Measurements from ENCODE around the gene C1RL. TPM values are rescaled to one million over a fixed set of nuclear protein-coding genes. Genes with fewer than 3 reads are reported as not detected.

C1RL gene
- total RNA-seq, 4 donors from 2014 or later, result 39.2 to 153 (median 59.5) TPM

DNA sequence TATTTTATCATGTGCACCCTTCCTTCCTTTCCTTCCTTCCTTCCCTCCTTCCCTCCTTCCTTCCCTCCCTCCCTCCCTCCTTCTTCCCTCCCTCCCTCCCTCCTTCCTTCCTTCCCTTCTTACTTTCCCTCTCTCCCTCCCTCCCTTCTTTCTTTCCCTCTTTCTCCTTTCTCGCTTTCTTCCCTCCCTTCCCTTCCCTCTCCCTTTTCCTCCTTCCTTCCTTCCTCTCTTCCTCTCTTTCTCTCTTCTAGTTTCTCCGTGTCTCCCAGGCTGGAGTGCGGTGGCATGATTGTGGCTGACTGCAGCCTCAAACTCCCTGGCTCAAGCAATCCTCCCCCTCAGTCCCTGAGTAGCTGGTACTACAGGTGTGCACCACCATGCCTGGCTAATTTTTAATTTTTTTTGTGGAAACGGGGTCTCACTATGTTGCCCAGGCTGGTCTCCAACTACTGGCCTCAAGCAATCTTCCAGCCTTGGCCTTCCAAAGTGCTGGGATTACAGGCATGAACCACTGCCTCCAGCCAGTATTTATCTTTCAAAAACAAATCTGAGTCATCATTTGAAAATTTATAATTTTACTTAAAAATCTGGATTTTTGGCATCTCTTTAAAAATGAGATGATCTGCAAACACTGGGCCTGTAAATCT, 7.8 kb downstream of the C1RL start:
- intact Hi-C loops (cut with DNase I), result loop anchor here (5.0 kb wide), 1 partner anchor 39 kb away; the partner anchor contains the start of gene C1S
- TF ChIP-seq CTCF (IDR thresholded peaks at IDR 0.05), result no peak
- Histone ChIP-seq H3K4me1 (no peaks in the 10 kb centered on the region), H3K4me3 (replicated peaks in 1 of 3) (no peak overlapping the region), H3K27ac (peak overlapping the region in 1 of 3 donors; percentile 57), H3K27me3 (no peaks in the 10 kb centered on the region), H3K36me3 (peaks cover 0 to 3% of the 10 kb centered on the region in 2 donors), H3K9me3 (no peaks in the 10 kb centered on the region)
- WGBS, 2 donors, result 88 to 89% methylated on average over 4 of the region's 4 CpGs
- no peak for DNase-seq

GRCh38 chr12:7100239-7100638, 8.8 kb downstream of the C1RL start:
- DNase-seq, result no peak
- 92 to 95% methylated on average over 4 of the region's 4 CpGs for WGBS, 2 donors
- H3K4me1 ChIP-seq, result no peaks in the 10 kb centered on the region

GRCh38 chr12:7099290-7099996, 9.6 kb downstream of the C1RL start:
- peaks cover 0 to 3% of the 10 kb centered on the region in 2 donors for H3K36me3 ChIP-seq
- no peaks in the 10 kb centered on the region for H3K27me3 ChIP-seq
- no peak overlapping the region for H3K4me3 ChIP-seq (replicated peaks in 1 of 3)
- no peaks in the 10 kb centered on the region for H3K4me1 ChIP-seq
- no peak overlapping the region for H3K27ac ChIP-seq
- intact Hi-C loops (cut with DNase I), result no loop called here
- no peak for TF ChIP-seq POLR2A (IDR thresholded peaks at IDR 0.05)
- TF ChIP-seq CTCF (IDR thresholded peaks at IDR 0.05), result no peak
- WGBS, 2 donors, result 91 to 92% methylated on average over 9 of the region's 9 CpGs
- no peaks in the 10 kb centered on the region for H3K9me3 ChIP-seq
- no peak for DNase-seq

More at GRCh38 chr12:7100239-7100638, 8.8 kb downstream of the C1RL start:
- no peak overlapping the region for H3K4me3 ChIP-seq (replicated peaks in 1 of 3)
- intact Hi-C loops (cut with DNase I), result loop anchor here (5.0 kb wide), 1 partner anchor 38 kb away; the partner anchor contains the start of gene C1S
- peaks cover 0 to 3% of the 10 kb centered on the region in 2 donors for H3K36me3 ChIP-seq
- no peak overlapping the region for H3K27ac ChIP-seq
- no peaks in the 10 kb centered on the region for H3K27me3 ChIP-seq
- H3K9me3 ChIP-seq, result no peaks in the 10 kb centered on the region
- TF ChIP-seq CTCF (IDR thresholded peaks at IDR 0.05) (no peak), POLR2A (IDR thresholded peaks at IDR 0.05) (no peak)

DNA sequence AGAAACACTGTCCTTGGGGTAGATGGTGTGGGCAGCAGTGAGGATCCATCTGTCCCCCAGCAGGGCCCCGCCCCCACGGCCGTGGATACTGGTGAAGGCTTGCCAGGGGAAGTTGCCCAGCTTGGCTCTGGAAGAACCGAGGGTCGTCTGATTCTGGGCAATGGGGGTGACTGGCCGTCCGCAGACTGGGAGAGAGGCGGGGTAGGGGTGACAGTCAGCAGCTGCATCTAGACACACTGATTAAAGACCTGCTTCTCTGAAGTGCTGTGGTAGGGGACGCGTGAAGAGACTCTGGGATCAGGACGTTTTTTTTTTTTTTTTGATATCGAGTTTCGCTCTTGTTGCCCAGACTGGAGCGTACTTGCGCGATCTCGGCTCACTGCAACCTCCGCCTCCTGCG, 12.0 kb downstream of the C1RL start:
- intact Hi-C loops (cut with DNase I), result no loop called here
- H3K4me1 ChIP-seq, result peaks cover 0 to 16% of the 10 kb centered on the region in 2 donors
- H3K4me3 ChIP-seq (replicated peaks in 1 of 3), result no peak overlapping the region
- H3K27ac ChIP-seq, result no peak overlapping the region
- no peaks in the 10 kb centered on the region for H3K9me3 ChIP-seq
- TF ChIP-seq POLR2A (IDR thresholded peaks at IDR 0.05) (no peak), CTCF (IDR thresholded peaks at IDR 0.05) (no peak)
- WGBS, 2 donors, result 74 to 78% methylated on average over 15 to 19 of the region's 19 CpGs
- H3K27me3 ChIP-seq, result no peaks in the 10 kb centered on the region
- H3K36me3 ChIP-seq, result peaks cover 0 to 3% of the 10 kb centered on the region in 2 donors
- no peak for DNase-seq

Data from thyroid gland (tissue), 4 donors.